HG03521 (cell line): ENCODE data around the gene HOXB2.
"Not testable (repeated sequence)": the region's sequence is repeated elsewhere in the genome, so short reads cannot be mapped to it uniquely, and the experiment has no call there.

Experiments used
- ATAC-seq: cut with Tn5 transposase; IDR thresholded peaks from one replicate; pipeline ENCODE4 v1.9.1; 2021; ENCODE audit warnings: mild to moderate bottlenecking, moderate library complexity; ENCODE audit not compliant: unreplicated experiment

Gene HOXB2

DNA sequence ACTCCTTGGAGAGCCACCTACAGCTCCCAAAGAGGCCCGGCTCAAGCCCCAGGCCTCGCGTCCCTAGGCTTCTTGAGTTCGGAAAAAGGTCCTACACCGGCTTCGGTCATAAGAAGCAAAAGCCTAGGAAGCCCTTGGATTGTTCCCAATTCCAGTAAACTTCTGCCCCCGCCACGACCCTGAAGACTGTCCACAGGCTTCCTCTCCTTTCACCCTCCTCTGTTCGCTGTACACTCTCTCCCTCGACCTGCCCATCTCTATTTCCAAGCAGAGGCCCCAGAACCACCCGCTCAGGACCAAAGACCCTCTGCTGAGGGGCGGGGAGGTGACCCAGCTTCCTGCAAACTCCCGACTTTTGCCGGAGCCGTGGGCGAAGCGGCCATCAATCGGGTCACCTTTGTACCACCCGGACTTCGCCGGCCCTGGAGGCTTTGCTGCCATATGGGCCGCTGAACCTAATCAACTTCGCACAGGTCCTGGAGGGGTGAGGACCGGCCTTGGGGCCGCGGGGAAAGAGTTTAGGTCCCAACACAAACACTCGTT lies 2.7 kb downstream of the HOXB2 start:
- ATAC-seq, result no peak

DNA sequence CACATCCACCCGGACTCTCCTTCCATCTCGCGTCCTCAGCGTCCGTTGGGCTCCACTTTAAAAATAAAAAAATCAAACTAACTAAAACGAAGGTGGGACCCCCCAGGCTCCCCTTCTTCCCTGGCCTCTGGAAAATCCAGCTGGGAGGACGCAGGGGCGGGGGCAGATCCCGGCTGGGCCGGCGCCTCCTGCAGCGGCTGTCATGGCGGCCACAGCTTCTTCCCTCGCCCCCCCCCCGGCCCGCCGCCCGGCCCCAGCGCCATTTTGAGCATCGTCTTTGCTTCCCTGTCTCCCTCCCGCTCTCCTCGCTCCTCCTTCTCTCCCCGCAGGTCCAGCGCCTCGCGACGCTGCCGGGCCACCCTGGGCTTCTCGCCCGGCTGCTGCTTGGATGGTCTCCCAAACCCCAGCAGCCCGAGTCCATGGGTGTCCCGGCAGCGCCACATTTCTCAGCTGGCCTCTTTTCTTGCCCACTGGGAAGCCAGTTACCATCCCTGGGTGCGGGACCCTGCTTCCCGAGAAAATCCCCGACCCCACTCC lies 3.3 kb downstream of the HOXB2 start:
- ATAC-seq, result no peak

- no peak for ATAC-seq
Measured at GRCh38 chr17:48541036-48541576, 3.8 kb downstream of the HOXB2 start.

DNA sequence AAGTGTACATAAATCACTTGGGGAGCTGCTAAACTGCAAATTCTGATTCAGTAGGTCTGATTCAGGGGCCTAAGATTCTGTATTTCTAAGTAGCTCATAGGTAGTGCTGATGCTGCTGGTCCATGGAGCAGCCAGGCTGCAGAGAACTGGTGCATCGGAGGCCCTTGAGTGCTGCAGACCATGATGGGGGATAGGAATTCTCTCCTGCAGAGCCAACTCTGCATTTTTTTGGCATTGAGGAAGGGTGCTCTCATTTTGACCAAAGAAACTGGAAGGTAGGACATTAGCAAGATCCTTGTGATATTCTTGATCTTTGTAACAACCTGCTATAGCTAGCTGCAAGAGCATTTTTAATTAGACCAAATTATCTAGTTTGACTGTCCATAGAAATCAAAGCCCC lies 4.7 kb downstream of the HOXB2 start:
- ATAC-seq, result no peak

GRCh38 chr17:48539177-48539576 lies 5.7 kb downstream of the HOXB2 start:
- no peak for ATAC-seq

- no peak for ATAC-seq
Measured at GRCh38 chr17:48537316-48537715, 7.6 kb downstream of the HOXB2 start.

DNA sequence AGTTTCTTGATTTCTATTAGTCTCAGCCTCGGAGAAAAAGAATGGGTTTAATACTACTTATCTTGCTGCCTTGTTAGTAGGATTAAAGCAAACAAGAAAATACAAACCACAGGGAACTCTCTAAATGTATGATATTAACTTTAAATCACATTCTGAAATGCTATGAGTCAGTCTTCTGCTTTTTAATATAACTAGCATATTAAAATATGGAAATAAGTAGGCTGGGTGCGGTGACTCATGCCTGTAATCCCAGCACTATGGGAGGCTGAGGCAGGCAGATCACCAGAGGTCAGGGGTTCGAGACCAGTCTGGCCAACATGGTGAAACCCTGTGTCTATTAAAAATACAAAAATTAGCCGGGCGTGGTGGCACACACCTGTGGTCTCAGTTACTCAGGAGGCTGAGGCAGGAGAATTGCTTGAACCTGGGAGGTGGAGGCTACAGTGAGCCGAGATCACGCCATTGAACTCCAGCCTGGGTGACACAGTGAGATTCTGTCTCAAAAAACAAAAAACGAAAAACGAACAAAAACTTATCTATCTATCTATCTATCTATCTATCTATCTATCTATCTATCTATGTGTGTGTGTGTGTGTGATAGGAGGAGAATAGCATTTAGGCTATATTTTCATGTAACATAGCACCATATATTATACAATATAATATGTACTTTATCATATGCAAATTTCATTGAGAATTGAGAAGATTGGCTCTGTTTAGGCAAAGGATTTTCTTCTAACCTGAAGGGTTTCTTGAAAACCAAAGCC lies 8.9 kb downstream of the HOXB2 start:
- ATAC-seq, result not testable (repeated sequence)

DNA sequence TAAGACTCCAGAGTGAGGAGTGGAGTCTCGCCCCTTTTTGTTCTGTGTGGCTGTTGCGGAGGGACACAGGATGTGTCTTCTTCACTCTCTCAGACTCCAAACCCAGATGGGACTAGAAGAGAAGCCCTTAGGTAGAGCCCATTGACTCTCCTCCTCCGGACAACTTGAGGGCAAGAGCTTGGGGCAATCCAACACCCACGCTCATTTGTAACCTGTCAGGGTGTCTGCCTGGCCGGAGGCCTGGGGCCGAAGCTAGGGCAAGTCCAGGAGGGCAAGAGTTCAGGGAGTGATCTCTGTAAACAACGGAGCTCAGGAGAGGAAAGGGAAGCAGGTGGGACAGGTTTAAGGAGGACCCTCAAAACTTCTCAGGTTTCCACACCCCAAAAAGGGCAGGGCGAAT lies 12.6 kb downstream of the HOXB2 start:
- no peak for ATAC-seq

DNA sequence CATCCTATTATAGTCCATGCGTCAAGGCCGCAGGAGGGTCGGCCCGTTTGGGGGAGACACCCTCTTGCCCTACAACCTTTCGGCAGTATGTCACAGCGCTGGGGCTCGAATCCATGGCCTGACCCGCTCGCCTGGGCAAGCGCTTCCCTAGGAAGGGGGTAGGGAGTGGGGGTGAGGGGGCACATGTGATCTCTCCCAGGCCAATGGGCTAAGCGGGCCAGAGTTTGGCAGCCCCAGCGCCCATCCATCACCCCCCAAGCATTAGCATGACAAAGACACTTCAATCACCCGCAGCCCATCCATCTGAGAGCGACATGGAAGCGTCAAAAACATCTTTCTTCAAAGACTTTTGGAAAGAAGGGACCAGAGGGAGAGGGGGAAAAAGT lies 14.0 kb downstream of the HOXB2 start, which contains the start of gene HOXB1:
HOXB1 (minus strand) TSS at position 125 of the 386 bp plus-strand sequence; CDS start at position 18, 107 bp downstream.
- ATAC-seq, result no peak

- ATAC-seq, result no peak
Measured at GRCh38 chr17:48530208-48530886, 14.6 kb downstream of the HOXB2 start.

DNA sequence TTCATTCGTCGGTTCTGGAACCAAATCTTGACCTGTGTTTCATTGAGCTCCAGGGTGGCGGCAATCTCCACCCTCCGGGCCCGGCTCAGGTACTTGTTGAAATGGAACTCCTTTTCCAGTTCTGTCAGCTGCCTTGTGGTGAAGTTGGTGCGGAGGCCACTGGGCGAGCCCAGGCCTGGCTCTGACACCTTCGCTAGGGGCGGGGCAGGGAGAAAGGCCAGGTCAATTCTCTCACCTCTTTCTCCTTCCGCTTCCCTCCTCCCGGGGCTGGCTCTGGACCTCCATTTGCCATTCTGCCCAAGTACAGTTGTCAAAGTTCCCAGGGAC lies 15.3 kb downstream of the HOXB2 start:
- no peak for ATAC-seq

DNA sequence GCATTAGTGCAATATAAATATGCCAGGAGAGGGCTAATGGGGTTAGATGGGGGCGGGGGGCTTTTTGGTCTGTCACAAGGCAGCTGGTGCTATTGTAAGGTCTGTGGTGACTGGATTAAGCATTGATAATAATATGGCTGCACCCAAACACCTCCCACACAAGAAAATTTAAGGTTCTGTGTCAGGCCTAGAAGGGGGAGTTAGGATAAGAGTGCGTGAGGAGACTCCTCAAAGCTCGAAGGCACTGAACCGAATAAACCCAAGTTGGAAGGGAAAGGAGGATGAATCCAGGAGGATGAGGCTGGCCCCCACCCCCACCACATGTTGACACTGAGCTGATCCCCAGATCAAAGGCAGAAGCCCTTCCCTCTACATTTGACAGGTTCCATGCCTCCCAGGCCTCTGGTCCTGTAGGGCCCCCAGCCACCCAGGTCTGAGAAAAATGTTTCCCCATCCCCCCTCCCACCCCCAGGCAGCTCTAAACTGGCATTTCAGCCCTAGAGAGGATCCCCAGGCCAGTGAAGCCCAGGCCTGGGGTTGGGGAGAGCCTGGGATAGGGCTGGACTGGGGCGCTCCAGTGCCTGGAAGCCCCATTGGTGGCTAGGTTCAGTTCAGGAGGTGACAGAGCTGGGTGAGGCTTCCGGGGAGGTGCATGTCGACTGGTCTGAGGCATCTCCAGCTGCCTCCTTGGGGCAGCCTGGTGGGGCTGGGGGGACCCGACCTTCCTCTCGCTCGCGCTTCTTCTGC lies 15.8 kb downstream of the HOXB2 start:
- no peak for ATAC-seq

DNA sequence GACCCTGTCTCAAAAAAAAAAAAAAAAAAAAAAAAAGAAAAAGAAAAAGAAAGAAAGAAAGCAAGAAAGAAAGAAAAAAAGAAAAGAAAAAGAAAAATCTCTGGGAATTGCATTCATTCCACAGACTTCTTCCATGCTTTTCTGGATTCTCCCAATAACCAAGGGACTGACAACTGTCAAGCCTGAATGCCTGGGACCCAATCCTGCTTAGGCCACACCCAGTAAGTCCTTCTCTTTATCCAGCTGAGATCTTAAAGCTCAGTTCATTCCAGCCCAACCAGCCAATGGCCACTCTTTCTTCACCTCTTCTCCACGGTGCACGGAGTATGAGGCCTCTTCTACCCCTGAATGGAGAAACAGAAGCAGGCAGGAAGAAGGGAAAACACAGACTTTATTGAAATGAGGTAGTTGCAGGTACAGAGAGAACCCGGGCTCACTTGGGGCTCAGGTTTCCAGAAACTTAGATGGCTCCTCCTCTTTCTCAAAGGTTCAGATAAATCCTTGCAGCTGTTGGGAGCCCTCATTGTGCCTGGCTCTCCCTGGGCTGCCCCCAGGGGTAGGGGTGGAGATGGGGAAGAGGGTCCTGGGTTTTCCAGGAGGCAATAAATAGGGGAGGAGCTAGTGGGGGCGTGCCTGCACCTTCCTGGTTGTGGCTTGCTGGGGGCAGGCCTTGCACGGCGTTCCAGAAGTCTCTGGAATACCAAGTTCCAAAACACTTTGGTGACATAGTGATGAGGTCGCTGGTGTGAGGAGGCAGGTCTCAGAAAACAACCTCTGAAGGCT lies 16.6 kb downstream of the HOXB2 start:
- no peak for ATAC-seq

DNA sequence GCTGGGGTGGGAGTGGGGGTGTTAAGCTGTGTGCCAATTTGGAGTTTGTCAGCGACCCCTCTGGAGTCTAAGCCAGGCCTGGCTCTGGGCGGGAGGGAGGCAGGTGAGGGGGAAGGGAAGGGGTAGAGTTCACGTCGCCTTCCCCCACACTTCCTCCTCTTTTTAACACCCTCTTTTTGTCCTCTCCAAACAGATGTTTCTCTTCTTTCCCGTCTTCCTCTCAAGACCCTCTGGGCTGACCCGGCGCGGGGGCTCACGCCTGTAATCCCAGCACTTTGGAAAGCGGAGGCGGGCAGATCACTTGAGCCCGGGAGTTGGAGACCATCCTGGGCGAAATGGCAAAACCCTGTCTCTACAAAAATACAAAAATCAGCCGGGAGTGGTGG lies 17.4 kb downstream of the HOXB2 start:
- ATAC-seq, result no peak

GRCh38 chr17:48526608-48527546 lies 18.0 kb downstream of the HOXB2 start:
- no peak for ATAC-seq

- ATAC-seq, result no peak
Measured at GRCh38 chr17:48523010-48523409, 21.9 kb downstream of the HOXB2 start.

DNA sequence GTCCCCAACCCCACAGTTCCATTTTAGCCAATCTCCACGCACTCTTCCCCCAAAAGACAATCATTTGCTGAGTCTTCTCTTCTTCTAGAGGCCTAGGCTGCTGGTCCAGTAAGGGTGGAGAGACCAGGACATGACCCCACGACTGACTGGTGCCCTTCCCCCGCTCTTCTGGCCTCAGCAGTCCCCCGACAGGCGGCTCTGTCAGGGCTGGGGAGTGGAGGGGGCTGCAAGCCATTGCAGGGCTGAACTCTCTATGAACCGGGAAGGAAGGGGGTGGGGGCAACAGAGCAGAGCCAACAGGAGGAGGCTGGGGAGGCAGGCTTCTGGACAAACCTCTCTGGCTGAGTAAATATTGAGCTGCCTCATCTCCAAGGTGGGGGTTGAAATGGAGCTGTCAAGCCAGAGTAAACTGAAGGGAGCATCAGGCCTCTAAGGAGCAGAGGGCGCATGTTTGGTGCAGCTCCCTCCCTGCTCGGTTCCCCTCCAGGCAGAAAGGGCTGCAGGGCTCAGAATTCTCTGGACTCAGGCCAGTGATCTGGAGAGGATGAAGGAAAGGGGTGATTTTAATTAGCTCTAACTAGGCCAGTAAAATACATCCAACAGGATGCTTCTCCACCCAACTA lies 22.8 kb downstream of the HOXB2 start:
- ATAC-seq, result no peak

DNA sequence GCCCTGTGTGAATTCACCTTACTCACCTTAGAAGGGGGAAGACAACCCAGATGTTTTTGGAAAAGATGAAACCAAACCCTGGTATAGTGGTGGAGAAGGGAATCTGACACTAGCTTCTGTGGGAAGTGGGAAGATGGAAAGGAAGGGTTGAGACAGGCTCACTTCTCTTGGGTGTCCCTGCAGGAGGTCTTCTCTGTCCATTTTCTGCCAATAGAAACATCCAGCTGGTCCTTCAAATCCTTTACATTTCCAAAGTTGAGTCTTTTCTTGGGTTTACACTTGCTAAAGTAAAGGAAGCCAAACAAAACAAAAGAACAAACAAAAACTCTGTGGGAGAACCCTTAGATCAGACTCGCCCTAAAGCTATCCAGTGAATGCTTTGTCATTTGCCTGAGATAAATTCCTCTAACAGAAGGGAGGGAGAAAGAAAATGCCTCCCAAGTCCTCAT lies 24.3 kb downstream of the HOXB2 start:
- no peak for ATAC-seq

- no peak for ATAC-seq
Measured at GRCh38 chr17:48519427-48519826, 25.5 kb downstream of the HOXB2 start.
